Mesenchymal stem cell (in vitro differentiated cells and primary cell): ENCODE measurements around the gene RASGRP2.
A peak's percentile ranks its signal among the peaks of the same experiment; 100 is the strongest.

Experiments
- DNase-seq: peaks from one replicate; pipeline ENCODE4 v3.0.0-alpha.2; 2013
- H2AFZ ChIP-seq: one replicate; pipeline ENCODE4 v1.6.1; 2013; ENCODE audit warnings: low read depth, mild to moderate bottlenecking, control low read depth, inconsistent platforms, low read length, moderate library complexity
- H2AK5ac ChIP-seq: 2 replicates; pipeline ENCODE4 v1.6.1; 2013; ENCODE audit warnings: low read length, moderate library complexity, mild to moderate bottlenecking, inconsistent platforms; ENCODE audit not compliant: severe bottlenecking
- H2BK120ac ChIP-seq: one replicate; pipeline ENCODE4 v1.6.1; 2013; ENCODE audit warnings: low read depth, mild to moderate bottlenecking, inconsistent platforms, low read length, moderate library complexity
- H2BK12ac ChIP-seq, 2 experiments: one replicate each; pipeline ENCODE4 v1.6.1; 2013; ENCODE audit warnings: inconsistent platforms in 2 of 2, low read length in 2 of 2, mild to moderate bottlenecking in 2 of 2, moderate library complexity in 2 of 2, control low read depth in 1 of 2
- H2BK15ac ChIP-seq: one replicate; pipeline ENCODE4 v1.6.1; 2013; ENCODE audit warnings: mild to moderate bottlenecking, low read depth, inconsistent platforms; ENCODE audit not compliant: poor library complexity, severe bottlenecking
- H2BK5ac ChIP-seq: 2 replicates; pipeline ENCODE4 v1.6.1; 2013; ENCODE audit warnings: low read depth, mild to moderate bottlenecking, low read length, control low read depth, inconsistent platforms; ENCODE audit not compliant: poor library complexity, severe bottlenecking
- H3K14ac ChIP-seq, 2 experiments: one replicate each; pipeline ENCODE4 v1.6.1; 2013; ENCODE audit warnings: inconsistent platforms in 2 of 2, low read length in 2 of 2, control low read depth in 1 of 2, mild to moderate bottlenecking in 1 of 2, moderate library complexity in 1 of 2
- H3K18ac ChIP-seq, 2 experiments: one replicate each; pipeline ENCODE4 v1.6.1; 2013; ENCODE audit warnings: inconsistent platforms in 2 of 2, low read length in 2 of 2, control low read depth in 1 of 2, low read depth in 1 of 2, mild to moderate bottlenecking in 1 of 2
- H3K23ac ChIP-seq, 2 experiments: one replicate each; pipeline ENCODE4 v1.6.1; 2013; ENCODE audit warnings: inconsistent platforms in 2 of 2, low read length in 2 of 2, mild to moderate bottlenecking in 2 of 2, moderate library complexity in 2 of 2, control low read depth in 1 of 2
- H3K27ac ChIP-seq: 2 replicates; pipeline ENCODE4 v1.5.1; 2013; ENCODE audit warnings: mild to moderate bottlenecking, moderate library complexity, low read length, control low read depth, inconsistent platforms; ENCODE audit not compliant: poor library complexity, severe bottlenecking
- H3K27me3 ChIP-seq, 2 experiments: 2 replicates each; pipeline versions ENCODE4 v1.6.1 to v1.7.0; 2013; ENCODE audit warnings: low read length in 2 of 2, mild to moderate bottlenecking in 2 of 2, moderate library complexity in 2 of 2, control low read depth in 1 of 2, inconsistent platforms in 1 of 2; ENCODE audit not compliant: control insufficient read depth in 1 of 2, insufficient read depth in 1 of 2
- H3K36me3 ChIP-seq, 2 experiments: 2 replicates each; pipeline versions ENCODE4 v1.6.1 to v1.7.0; 2013; ENCODE audit warnings: low read length in 2 of 2, control low read depth in 1 of 2, inconsistent platforms in 1 of 2, low read depth in 1 of 2, mild to moderate bottlenecking in 1 of 2; ENCODE audit not compliant: insufficient read depth in 2 of 2, control insufficient read depth in 1 of 2
- H3K4ac ChIP-seq, 2 experiments: one replicate each; pipeline ENCODE4 v1.6.1; 2013; ENCODE audit warnings: inconsistent platforms in 2 of 2, low read length in 2 of 2, mild to moderate bottlenecking in 2 of 2, moderate library complexity in 2 of 2, control low read depth in 1 of 2, low read depth in 1 of 2
- H3K4me1 ChIP-seq: 2 replicates; pipeline ENCODE4 v1.6.1; 2013; ENCODE audit warnings: low read depth, low read length, control low read depth; ENCODE audit not compliant: control insufficient read depth, insufficient read depth
- H3K4me2 ChIP-seq: 2 replicates; pipeline ENCODE4 v1.6.1; 2013; ENCODE audit warnings: low read length, mild to moderate bottlenecking, inconsistent platforms; ENCODE audit not compliant: poor library complexity, severe bottlenecking
- H3K4me3 ChIP-seq, 2 experiments: 2 replicates each; pipeline versions ENCODE4 v1.5.1 to v1.7.0; 2013; ENCODE audit warnings: low read length in 2 of 2, mild to moderate bottlenecking in 2 of 2, control low read depth in 1 of 2, low read depth in 1 of 2; ENCODE audit not compliant: insufficient read depth in 1 of 2
- H3K79me1 ChIP-seq: replicated peaks from 2 replicates; pipeline ENCODE4 v1.6.1; 2013; ENCODE audit warnings: mild to moderate bottlenecking, control low read depth, low read length, inconsistent platforms; ENCODE audit not compliant: poor library complexity, severe bottlenecking
- H3K9ac ChIP-seq: 2 replicates; pipeline ENCODE4 v1.7.0; 2013; ENCODE audit warnings: mild to moderate bottlenecking, low read length, moderate library complexity
- H3K9me3 ChIP-seq: 2 replicates; pipeline ENCODE4 v1.7.0; 2013; ENCODE audit warnings: mild to moderate bottlenecking, low read length; ENCODE audit not compliant: control insufficient read depth
- H4K8ac ChIP-seq: one replicate; pipeline ENCODE4 v1.6.1; 2013; ENCODE audit warnings: inconsistent platforms, mild to moderate bottlenecking, low read length, moderate library complexity
- H4K91ac ChIP-seq: one replicate; pipeline ENCODE4 v1.6.1; 2013; ENCODE audit warnings: mild to moderate bottlenecking, low read length, inconsistent platforms
- WGBS: methylation state at CpG from one replicate; pipeline ENCODE4 v1.1.7; 2013; ENCODE audit warnings: mixed read lengths; 5-methylcytosine and 5-hydroxymethylcytosine counted together

RASGRP2 gene

DNA sequence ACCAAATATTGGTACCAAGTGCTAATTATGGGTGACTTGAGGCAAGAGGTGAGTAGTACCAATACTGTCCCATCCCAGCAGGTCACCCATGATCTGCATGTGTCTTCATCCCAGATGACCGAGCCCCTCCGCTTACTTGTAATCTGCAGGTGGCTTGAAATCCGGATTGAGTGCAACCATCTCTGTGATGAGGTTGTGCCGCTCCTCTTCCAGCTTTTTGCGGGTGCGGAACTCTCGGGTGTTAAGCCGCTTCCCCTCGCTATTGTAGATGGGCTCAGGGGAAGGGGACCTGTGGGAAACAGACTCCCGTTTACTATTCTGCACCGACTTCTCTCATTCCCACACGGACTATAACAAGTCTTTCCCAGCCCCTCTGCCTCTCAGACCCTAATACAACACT, 26.2 kb upstream of the RASGRP2 start:
- peaks cover 72 to 92% of the 10 kb centered on the region in 2 experiments for H3K36me3 ChIP-seq
- H2BK15ac ChIP-seq, result no peak overlapping the region
- no peak overlapping the region for H2BK5ac ChIP-seq
- no peak overlapping the region for H3K18ac ChIP-seq
- H3K27ac ChIP-seq, result no peak overlapping the region
- H3K9me3 ChIP-seq, result no peaks in the 10 kb centered on the region
- no peak overlapping the region for H2BK12ac ChIP-seq
- peaks cover 6% of the 10 kb centered on the region for H3K4me1 ChIP-seq
- no peak overlapping the region for H3K4me3 ChIP-seq
- no peak for DNase-seq
- H2BK120ac ChIP-seq, result no peak overlapping the region
- no peak overlapping the region for H4K91ac ChIP-seq
- H3K79me1 ChIP-seq, result peaks cover 35% of the 10 kb centered on the region
- no peak overlapping the region for H3K9ac ChIP-seq
- no peak overlapping the region for H3K14ac ChIP-seq
- no peak overlapping the region for H3K23ac ChIP-seq
- no peak overlapping the region for H2AFZ ChIP-seq
- no peak overlapping the region for H4K8ac ChIP-seq
- no peak overlapping the region for H3K4me2 ChIP-seq
- no peaks in the 10 kb centered on the region for H3K27me3 ChIP-seq
- no peak overlapping the region for H3K4ac ChIP-seq
- WGBS, result over 99% methylated on average over 10 of the region's 12 CpGs
- no peak overlapping the region for H2AK5ac ChIP-seq

GRCh38 chr11:64769283-64769682, 25.3 kb upstream of the RASGRP2 start:
- H2BK120ac ChIP-seq, result no peak overlapping the region
- no peak overlapping the region for H3K27ac ChIP-seq
- no peak overlapping the region for H2BK5ac ChIP-seq
- no peak overlapping the region for H2AK5ac ChIP-seq
- no peak overlapping the region for H2AFZ ChIP-seq
- H3K4ac ChIP-seq, result no peak overlapping the region
- no peak for DNase-seq
- 96% methylated on average over 6 of the region's 6 CpGs for WGBS
- H3K18ac ChIP-seq, result no peak overlapping the region
- no peak overlapping the region for H2BK15ac ChIP-seq
- H3K9ac ChIP-seq, result no peak overlapping the region
- no peak overlapping the region for H3K4me2 ChIP-seq
- H3K9me3 ChIP-seq, result no peaks in the 10 kb centered on the region
- H3K79me1 ChIP-seq, result peaks cover 35% of the 10 kb centered on the region
- H4K91ac ChIP-seq, result no peak overlapping the region
- H2BK12ac ChIP-seq, result no peak overlapping the region
- H4K8ac ChIP-seq, result no peak overlapping the region
- H3K36me3 ChIP-seq, result peaks cover 73 to 92% of the 10 kb centered on the region in 2 experiments
- no peaks in the 10 kb centered on the region for H3K27me3 ChIP-seq
- H3K14ac ChIP-seq, result no peak overlapping the region
- H3K4me1 ChIP-seq, result peaks cover 8% of the 10 kb centered on the region
- H3K23ac ChIP-seq, result no peak overlapping the region
- H3K4me3 ChIP-seq, result no peak overlapping the region

DNA sequence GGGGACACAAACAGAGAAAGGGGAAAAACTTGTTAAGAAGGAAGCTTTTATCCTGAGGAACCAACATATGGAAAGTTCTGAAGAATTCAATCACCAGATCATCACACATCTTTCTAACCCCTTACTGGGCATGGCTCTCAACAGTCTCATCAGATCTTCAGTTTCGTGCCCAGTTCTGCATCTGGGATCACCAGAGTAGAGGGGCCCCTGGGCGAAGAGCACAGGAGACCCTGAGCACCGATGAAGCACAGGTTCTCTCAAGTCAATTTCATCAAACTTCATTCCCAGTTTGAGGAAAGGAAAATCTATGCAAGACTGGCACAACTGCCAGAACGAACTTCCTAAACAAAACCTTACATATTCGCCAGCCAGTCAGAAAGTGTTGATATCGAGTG, 24.4 kb upstream of the RASGRP2 start:
- Histone ChIP-seq H3K27me3 (no peaks in the 10 kb centered on the region), H2AK5ac (no peak overlapping the region), H2BK12ac (no peak overlapping the region), H2BK120ac (no peak overlapping the region), H3K4me1 (peaks cover 18% of the 10 kb centered on the region), H3K14ac (no peak overlapping the region), H3K79me1 (peaks cover 32% of the 10 kb centered on the region), H2BK15ac (no peak overlapping the region), H4K8ac (no peak overlapping the region), H3K36me3 (peaks cover 78 to 92% of the 10 kb centered on the region in 2 experiments), H2BK5ac (no peak overlapping the region), H3K18ac (no peak overlapping the region), H3K9me3 (no peaks in the 10 kb centered on the region), H4K91ac (no peak overlapping the region), H3K4ac (no peak overlapping the region), H3K9ac (no peak overlapping the region), H3K4me2 (no peak overlapping the region), H3K27ac (no peak overlapping the region), H2AFZ (no peak overlapping the region), H3K23ac (no peak overlapping the region), H3K4me3 (no peak overlapping the region)
- over 99% methylated on average over 6 of the region's 6 CpGs for WGBS
- DNase-seq, result no peak

GRCh38 chr11:64767344-64768299, 23.7 kb upstream of the RASGRP2 start:
- H2BK120ac ChIP-seq, result no peak overlapping the region
- 79% methylated on average over 18 of the region's 19 CpGs for WGBS
- H3K4me3 ChIP-seq, result no peak overlapping the region
- H2BK15ac ChIP-seq, result no peak overlapping the region
- no peak overlapping the region for H4K91ac ChIP-seq
- H3K9me3 ChIP-seq, result no peaks in the 10 kb centered on the region
- no peak overlapping the region for H3K23ac ChIP-seq
- H2BK5ac ChIP-seq, result no peak overlapping the region
- H2AK5ac ChIP-seq, result no peak overlapping the region
- H3K14ac ChIP-seq, result no peak overlapping the region
- no peak overlapping the region for H2AFZ ChIP-seq
- no peak overlapping the region for H4K8ac ChIP-seq
- H3K4ac ChIP-seq, result no peak overlapping the region
- peaks cover 75 to 92% of the 10 kb centered on the region in 2 experiments for H3K36me3 ChIP-seq
- no peak overlapping the region for H2BK12ac ChIP-seq
- H3K4me2 ChIP-seq, result no peak overlapping the region
- peak; percentile 74 for DNase-seq
- H3K18ac ChIP-seq, result no peak overlapping the region
- H3K27ac ChIP-seq, result no peak overlapping the region
- H3K9ac ChIP-seq, result no peak overlapping the region
- peaks cover 32% of the 10 kb centered on the region for H3K79me1 ChIP-seq
- H3K4me1 ChIP-seq, result peaks cover 23% of the 10 kb centered on the region
- no peaks in the 10 kb centered on the region for H3K27me3 ChIP-seq
